Activated B cell treated with CpG ODN at 0.5 μM for 24 hours (primary cell): ENCODE data around the gene ZNF681. TPM values are rescaled to one million over a fixed set of nuclear protein-coding genes. Genes with fewer than 3 reads are reported as not detected.

Source experiments
- ATAC-seq: fragments of 200-7000 bp; cut with Tn5 transposase; one replicate; pipeline ENCODE4 v1.10.0; 2021; ENCODE audit warnings: low read depth, mild to moderate bottlenecking, moderate library complexity
- CTCF ChIA-PET: fragments of 350-600 bp; sonication (Branson Sonifier 250); formaldehyde crosslinking; loops from one replicate; lab custom pipeline; 2021; ENCODE audit warnings: antibody characterized with exemption; lab: Charles Lee
- POLR2A ChIA-PET: fragments of 350-600 bp; sonication (Branson Sonifier 250); formaldehyde crosslinking; loops from one replicate; lab custom pipeline; 2021; ENCODE audit warnings: antibody characterized with exemption; lab: Charles Lee
- DNase-seq: peaks from one replicate; pipeline ENCODE4 v3.0.0; 2022
- H3K27ac Mint-ChIP-seq: one replicate; pipeline ENCODE4 v1.8.0; 2020; ENCODE audit warnings: mixed read lengths
- H3K27me3 Mint-ChIP-seq: one replicate; pipeline ENCODE4 v1.8.0; 2021; ENCODE audit warnings: mixed read lengths
- H3K36me3 Mint-ChIP-seq: one replicate; pipeline ENCODE4 v1.8.0; 2021; ENCODE audit warnings: low read depth, mixed read lengths
- H3K4me1 Mint-ChIP-seq: one replicate; pipeline ENCODE4 v1.8.0; 2021; ENCODE audit warnings: mixed read lengths
- H3K4me3 Mint-ChIP-seq: one replicate; pipeline ENCODE4 v1.8.0; 2020; ENCODE audit warnings: mild to moderate bottlenecking, mixed read lengths
- H3K9me3 Mint-ChIP-seq: one replicate; pipeline ENCODE4 v1.8.0; 2020; ENCODE audit warnings: mixed read lengths
- CTCF ChIP-seq: fragments of 200-600 bp; IDR thresholded peaks from one replicate; pipeline ENCODE4 v1.8.0; 2022; ENCODE audit warnings: antibody characterized with exemption, mild to moderate bottlenecking
- intact Hi-C: fragments of 100-400 bp; cut with micrococcal nuclease; formaldehyde crosslinking; loops from one replicate; pipeline ENCODE4 v1.15.1; 2024
- total RNA-seq: library from RNA; stranded (reverse); gene quantifications from 2 replicates; pipeline ENCODE4 v1.2.3, GENCODE V29; 2022

The ZNF681 gene
- total RNA-seq, 1 donor from 2014 or later: 5.5 TPM

GRCh38 chr19:23774524-23774971 is 15.9 kb upstream of the ZNF681 start:
- CTCF ChIA-PET: no interaction called here

GRCh38 chr19:23774106-23774505 is 15.4 kb upstream of the ZNF681 start:
- no peak overlapping the region for H3K27ac Mint-ChIP-seq
- no peaks in the 10 kb centered on the region for H3K27me3 Mint-ChIP-seq
- peaks cover 7% of the 10 kb centered on the region for H3K36me3 Mint-ChIP-seq
- intact Hi-C loops: no loop called here
- TF ChIP-seq CTCF: no peak
- CTCF ChIA-PET: no interaction called here
- H3K4me1 Mint-ChIP-seq: no peaks in the 10 kb centered on the region
- DNase-seq (no peak), ATAC-seq (no peak)
- peaks cover 3% of the 10 kb centered on the region for H3K9me3 Mint-ChIP-seq
- POLR2A ChIA-PET: no interaction called here
- no peak overlapping the region for H3K4me3 Mint-ChIP-seq

More at GRCh38 chr19:23774524-23774971, 15.9 kb upstream of the ZNF681 start:
- intact Hi-C loops: no loop called here
- Mint-ChIP-seq H3K9me3 (peaks cover 3% of the 10 kb centered on the region), H3K4me1 (no peaks in the 10 kb centered on the region), H3K4me3 (no peak overlapping the region), H3K27ac (no peak overlapping the region), H3K36me3 (peaks cover 7% of the 10 kb centered on the region), H3K27me3 (no peaks in the 10 kb centered on the region)
- no peak for ATAC-seq
- POLR2A ChIA-PET: no interaction called here
- DNase-seq: no peak
- no peak for TF ChIP-seq CTCF

- no peak overlapping the region for H3K4me3 Mint-ChIP-seq
- peaks cover 2% of the 10 kb centered on the region for H3K36me3 Mint-ChIP-seq
- no peak for DNase-seq
- H3K4me1 Mint-ChIP-seq: no peaks in the 10 kb centered on the region
- TF ChIP-seq CTCF: no peak
- no peak for ATAC-seq
- intact Hi-C loops: no loop called here
- ChIA-PET CTCF (no interaction called here), POLR2A (no interaction called here)
- H3K27ac Mint-ChIP-seq: no peak overlapping the region
- no peaks in the 10 kb centered on the region for H3K27me3 Mint-ChIP-seq
- no peaks in the 10 kb centered on the region for H3K9me3 Mint-ChIP-seq
Measured at GRCh38 chr19:23772675-23773063, 14.0 kb upstream of the ZNF681 start.

- CTCF ChIA-PET: no interaction called here
- Mint-ChIP-seq H3K9me3 (no peaks in the 10 kb centered on the region), H3K4me1 (no peaks in the 10 kb centered on the region), H3K27me3 (no peaks in the 10 kb centered on the region), H3K4me3 (no peak overlapping the region), H3K36me3 (peaks cover 2% of the 10 kb centered on the region), H3K27ac (no peak overlapping the region)
- DNase-seq: no peak
- no peak for ATAC-seq
- POLR2A ChIA-PET: no interaction called here
- intact Hi-C loops: no loop called here
- no peak for TF ChIP-seq CTCF
Measured at GRCh38 chr19:23771761-23772674, 13.3 kb upstream of the ZNF681 start.

GRCh38 chr19:23771316-23771715 is 12.6 kb upstream of the ZNF681 start:
- ATAC-seq (no peak), DNase-seq (no peak)
- no peak for TF ChIP-seq CTCF
- Mint-ChIP-seq H3K9me3 (no peaks in the 10 kb centered on the region), H3K27me3 (no peaks in the 10 kb centered on the region), H3K36me3 (peaks cover under 1% of the 10 kb centered on the region), H3K4me3 (no peak overlapping the region), H3K4me1 (no peaks in the 10 kb centered on the region), H3K27ac (no peak overlapping the region)
- intact Hi-C loops: no loop called here
- ChIA-PET CTCF (no interaction called here), POLR2A (no interaction called here)
